Stimulated activated CD8-positive, alpha-beta memory T cell treated with anti-CD3 and anti-CD28 coated beads, Interleukin-15, amount 100 ng/mL, for 48 hours (primary cell): Measurements from ENCODE around the gene SH3BGRL3.
A peak's percentile ranks its signal among the peaks of the same experiment; 100 is the strongest.
"Not testable (repeated sequence)": the region's sequence is repeated elsewhere in the genome, so short reads cannot be mapped to it uniquely, and the experiment has no call there.

Experiments
- DNase-seq, 2 donors: peaks; one replicate each; pipeline ENCODE4 v3.0.0-alpha.2; 2020; ENCODE audit warnings: low read depth in 2 of 2

The SH3BGRL3 gene

GRCh38 chr1:26317146-26317545, 37.3 kb downstream of the SH3BGRL3 start:
- DNase-seq = no peak

GRCh38 chr1:26317612-26318337, 37.9 kb downstream of the SH3BGRL3 start, which contains the start of gene CD52:
Gene CD52, plus strand, starts transcription at chr1:26317958. Its CDS starts 60 bp downstream, at chr1:26318018.
- DNase-seq = peak; percentile 48 to 71

GRCh38 chr1:26318338-26319064, 38.6 kb downstream of the SH3BGRL3 start:
- DNase-seq = peak; percentile 58 to 61

- no peak for DNase-seq
These were observed 41.0 kb downstream of the SH3BGRL3 start for GRCh38 chr1:26320896-26321295.

GRCh38 chr1:26321315-26322041, 41.6 kb downstream of the SH3BGRL3 start:
- peak; percentile 85 for DNase-seq

- DNase-seq = no peak
These were observed 42.1 kb downstream of the SH3BGRL3 start for GRCh38 chr1:26322042-26322331.

GRCh38 chr1:26323382-26323781, 43.5 kb downstream of the SH3BGRL3 start:
- DNase-seq = no peak

- no peak for DNase-seq
These were observed 44.7 kb downstream of the SH3BGRL3 start for GRCh38 chr1:26324550-26324949.

- DNase-seq = no peak
These were observed 48.1 kb downstream of the SH3BGRL3 start for GRCh38 chr1:26327956-26328362.

- DNase-seq = no peak
These were observed 48.7 kb downstream of the SH3BGRL3 start for GRCh38 chr1:26328597-26328996.

GRCh38 chr1:26329380-26329779, 49.5 kb downstream of the SH3BGRL3 start:
- DNase-seq = not testable (repeated sequence)

- DNase-seq = no peak
These were observed 50.4 kb downstream of the SH3BGRL3 start for GRCh38 chr1:26330276-26330675.
